Peyer's patch (tissue), 4 donors: ENCODE data around the gene LUC7L2. TPM values are rescaled to one million over a fixed set of nuclear protein-coding genes. Genes with fewer than 3 reads are reported as not detected.
"Not testable (repeated sequence)": the region's sequence is repeated elsewhere in the genome, so short reads cannot be mapped to it uniquely, and the experiment has no call there.

Experiments used
- DNase-seq, 3 donors: peaks; one replicate each; pipeline ENCODE4 v3.0.0-alpha.2; 2017 to 2019
- H3K27ac ChIP-seq, 4 donors: fragments of 200-600 bp; sonication (generic); one replicate each; pipeline ENCODE4 v1.5.1; 2016 to 2019
- H3K27me3 ChIP-seq, 2 donors: fragments of 200-600 bp; sonication (generic); one replicate each; pipeline ENCODE4 v1.5.1; 2019
- H3K36me3 ChIP-seq, 3 donors: fragments of 200-600 bp; sonication (generic); one replicate each; pipeline ENCODE4 v1.5.1; 2016 to 2019
- H3K4me1 ChIP-seq, 4 donors: fragments of 200-600 bp; sonication (generic); one replicate each; pipeline ENCODE4 v1.5.1; 2016 to 2019
- H3K4me3 ChIP-seq, 4 donors: fragments of 200-600 bp; sonication (generic); 1 replicate in 3 of 4; 2 replicates in 1 of 4; pipeline ENCODE4 v1.5.1; 2016 to 2019; ENCODE audit warnings: mild to moderate bottlenecking in 1 of 4
- H3K9me3 ChIP-seq, 4 donors: fragments of 200-600 bp; sonication (generic); one replicate each; pipeline ENCODE4 v1.5.1; 2016 to 2019; ENCODE audit warnings: mild to moderate bottlenecking in 1 of 4
- CTCF ChIP-seq, 6 experiments: fragments of 450-650 bp in 4 of 6; fragments of 200-600 bp in 2 of 6; sonication (generic) in 1 of 6; IDR thresholded peaks; one replicate each; pipeline ENCODE4 v1.5.1; 2017 to 2019; ENCODE audit warnings: antibody characterized with exemption in 6 of 6, mild to moderate bottlenecking in 3 of 6, moderate library complexity in 1 of 6
- POLR2A ChIP-seq, 2 donors: fragments of 450-650 bp; IDR thresholded peaks; one replicate each; pipeline ENCODE4 v1.5.1; 2017; ENCODE audit warnings: antibody characterized with exemption in 2 of 2, mild to moderate bottlenecking in 2 of 2, moderate library complexity in 2 of 2
- total RNA-seq, 4 donors: library from RNA; depleted of rRNA; stranded (reverse); fragments of >200 nt; gene quantifications; one replicate each; pipeline ENCODE4 v1.1.0, GENCODE V29; 2016

Gene LUC7L2
- total RNA-seq, 4 donors from 2014 or later = 57.6 to 182 (median 74.4) TPM

- Histone ChIP-seq H3K36me3 (peaks cover 0 to 41% (median 0%) of the 10 kb centered on the region in 3 donors), H3K27ac (no peak overlapping the region), H3K9me3 (no peaks in the 10 kb centered on the region), H3K27me3 (no peaks in the 10 kb centered on the region), H3K4me3 (no peak overlapping the region), H3K4me1 (no peaks in the 10 kb centered on the region)
- TF ChIP-seq POLR2A (IDR thresholded peaks at IDR 0.05) = no peak
- no peak for TF ChIP-seq CTCF (IDR thresholded peaks at IDR 0.05)
- no peak for DNase-seq
These were observed 34.0 kb downstream of the LUC7L2 start for GRCh38 chr7:139393621-139394211.

- Histone ChIP-seq H3K36me3 (peaks cover 0 to 45% (median 0%) of the 10 kb centered on the region in 3 donors), H3K27ac (no peak overlapping the region), H3K4me1 (no peaks in the 10 kb centered on the region), H3K9me3 (no peaks in the 10 kb centered on the region), H3K4me3 (no peak overlapping the region), H3K27me3 (no peaks in the 10 kb centered on the region)
- no peak for DNase-seq
- TF ChIP-seq POLR2A (IDR thresholded peaks at IDR 0.05) = no peak
- no peak for TF ChIP-seq CTCF (IDR thresholded peaks at IDR 0.05)
These were observed 34.8 kb downstream of the LUC7L2 start for GRCh38 chr7:139394540-139394939.

- TF ChIP-seq POLR2A (IDR thresholded peaks at IDR 0.05) (no peak), CTCF (IDR thresholded peaks at IDR 0.05) (no peak)
- Histone ChIP-seq H3K27me3 (no peaks in the 10 kb centered on the region), H3K9me3 (no peaks in the 10 kb centered on the region), H3K4me1 (no peaks in the 10 kb centered on the region), H3K27ac (no peak overlapping the region), H3K4me3 (no peak overlapping the region), H3K36me3 (peaks cover 0 to 46% (median 0%) of the 10 kb centered on the region in 3 donors)
- no peak for DNase-seq
These were observed 36.7 kb downstream of the LUC7L2 start for GRCh38 chr7:139396323-139396951.

GRCh38 chr7:139397192-139397591, 37.5 kb downstream of the LUC7L2 start:
- no peak for DNase-seq
- H3K27ac ChIP-seq = no peak overlapping the region
- H3K9me3 ChIP-seq = no peaks in the 10 kb centered on the region
- no peaks in the 10 kb centered on the region for H3K4me1 ChIP-seq
- TF ChIP-seq POLR2A (IDR thresholded peaks at IDR 0.05) (no peak), CTCF (IDR thresholded peaks at IDR 0.05) (no peak)
- no peaks in the 10 kb centered on the region for H3K27me3 ChIP-seq
- no peak overlapping the region for H3K4me3 ChIP-seq
- H3K36me3 ChIP-seq = peaks cover 0 to 51% (median 0%) of the 10 kb centered on the region in 3 donors

- peaks cover 0 to 100% (median 0%) of the 10 kb centered on the region in 3 donors for H3K36me3 ChIP-seq
- DNase-seq = no peak
- H3K4me3 ChIP-seq = no peak overlapping the region
- no peaks in the 10 kb centered on the region for H3K4me1 ChIP-seq
- H3K27me3 ChIP-seq = no peaks in the 10 kb centered on the region
- H3K9me3 ChIP-seq = no peaks in the 10 kb centered on the region
- no peak overlapping the region for H3K27ac ChIP-seq
- no peak for TF ChIP-seq POLR2A (IDR thresholded peaks at IDR 0.05)
These were observed 43.9 kb downstream of the LUC7L2 start for GRCh38 chr7:139403601-139404000.

- no peaks in the 10 kb centered on the region for H3K4me1 ChIP-seq
- no peak overlapping the region for H3K27ac ChIP-seq
- TF ChIP-seq POLR2A (IDR thresholded peaks at IDR 0.05) (no peak), CTCF (IDR thresholded peaks at IDR 0.05) (no peak)
- no peaks in the 10 kb centered on the region for H3K27me3 ChIP-seq
- peaks cover 0 to 100% (median 0%) of the 10 kb centered on the region in 3 donors for H3K36me3 ChIP-seq
- H3K9me3 ChIP-seq = no peaks in the 10 kb centered on the region
- H3K4me3 ChIP-seq = no peak overlapping the region
- no peak for DNase-seq
These were observed 47.9 kb downstream of the LUC7L2 start for GRCh38 chr7:139407555-139407954.

- peaks cover 0 to 98% (median 7%) of the 10 kb centered on the region in 3 donors for H3K36me3 ChIP-seq
- H3K27me3 ChIP-seq, H3K4me1 ChIP-seq, H3K4me3 ChIP-seq, DNase-seq, H3K9me3 ChIP-seq, H3K27ac ChIP-seq: not testable (repeated sequence)
These were observed 55.2 kb downstream of the LUC7L2 start for GRCh38 chr7:139414743-139415402.
